ENCODE measurements around the gene DYNLL1.
A peak's percentile ranks its signal among the peaks of the same experiment; 100 is the strongest.
"Not testable (repeated sequence)": the region's sequence is repeated elsewhere in the genome, so short reads cannot be mapped to it uniquely, and the experiment has no call there.

The DYNLL1 gene

GRCh38 chr12:120495731-120496412, at the start of gene DYNLL1:
TSS of gene DYNLL1 (plus strand) at chr12:120496113. CDS start at chr12:120496422, 309 bp downstream.
- DNase-seq (ENCODE audit: low spot score) = peak; percentile 81

- not testable (repeated sequence) for DNase-seq (ENCODE audit: low spot score)
Measured at GRCh38 chr12:120446844-120447178, 49.1 kb upstream of the DYNLL1 start.

GRCh38 chr12:120447992-120448391, 47.9 kb upstream of the DYNLL1 start:
- DNase-seq (ENCODE audit: low spot score) = no peak

- not testable (repeated sequence) for DNase-seq (ENCODE audit: low spot score)
Measured at GRCh38 chr12:120452524-120452923, 43.4 kb upstream of the DYNLL1 start.

- no peak for DNase-seq (ENCODE audit: low spot score)
Measured at GRCh38 chr12:120453060-120453750, 42.7 kb upstream of the DYNLL1 start.

GRCh38 chr12:120453977-120454376, 41.9 kb upstream of the DYNLL1 start:
- DNase-seq (ENCODE audit: low spot score) = peak; percentile 20

- DNase-seq (ENCODE audit: low spot score) = no peak
Measured at GRCh38 chr12:120455302-120455701, 40.6 kb upstream of the DYNLL1 start.

GRCh38 chr12:120457133-120457532, 38.8 kb upstream of the DYNLL1 start:
- DNase-seq (ENCODE audit: low spot score) = peak; percentile 22

GRCh38 chr12:120460157-120460556, 35.8 kb upstream of the DYNLL1 start:
- no peak for DNase-seq (ENCODE audit: low spot score)

- DNase-seq (ENCODE audit: low spot score) = no peak
Measured at GRCh38 chr12:120462099-120462640, 33.7 kb upstream of the DYNLL1 start.

- no peak for DNase-seq (ENCODE audit: low spot score)
Measured at GRCh38 chr12:120463712-120464111, 32.2 kb upstream of the DYNLL1 start.

- no peak for DNase-seq (ENCODE audit: low spot score)
Measured at GRCh38 chr12:120465756-120466155, 30.2 kb upstream of the DYNLL1 start.

- DNase-seq (ENCODE audit: low spot score) = no peak
Measured at GRCh38 chr12:120466560-120467315, 29.2 kb upstream of the DYNLL1 start.

GRCh38 chr12:120467439-120467838, 28.5 kb upstream of the DYNLL1 start:
- no peak for DNase-seq (ENCODE audit: low spot score)

- DNase-seq (ENCODE audit: low spot score) = peak; percentile 10
Measured at GRCh38 chr12:120468325-120468820, 27.5 kb upstream of the DYNLL1 start.

GRCh38 chr12:120468821-120469449, 27.0 kb upstream of the DYNLL1 start:
- DNase-seq (ENCODE audit: low spot score) = peak; percentile 28

- peak; percentile 92 for DNase-seq (ENCODE audit: low spot score)
Measured at GRCh38 chr12:120469450-120470149, 26.3 kb upstream of the DYNLL1 start, which contains the start of gene SRSF9. TSS of gene SRSF9 (minus strand) at chr12:120469748. CDS start at chr12:120469609, 139 bp downstream.

GRCh38 chr12:120470150-120470784, 25.6 kb upstream of the DYNLL1 start:
- DNase-seq (ENCODE audit: low spot score) = peak; percentile 23

GRCh38 chr12:120472521-120472920, 23.4 kb upstream of the DYNLL1 start:
- no peak for DNase-seq (ENCODE audit: low spot score)

- DNase-seq (ENCODE audit: low spot score) = no peak
Measured at GRCh38 chr12:120473807-120474615, 21.9 kb upstream of the DYNLL1 start.
